NCI-H1694 treated with DMSO at 0.1 percent for 48 hours (cell line): Measurements from ENCODE around the gene HTT.
"Not testable (repeated sequence)": the region's sequence is repeated elsewhere in the genome, so short reads cannot be mapped to it uniquely, and the experiment has no call there.

Source experiments
- DNase-seq: peaks from one replicate; lab custom pipeline; 2025; lab: John Stamatoyannopoulos, UW

The HTT gene

GRCh38 chr4:3046162-3046561 is 28.3 kb upstream of the HTT start:
- DNase-seq = no peak

- no peak for DNase-seq
These were observed 27.9 kb upstream of the HTT start for GRCh38 chr4:3046623-3047022.

GRCh38 chr4:3047464-3048286 is 26.8 kb upstream of the HTT start:
- DNase-seq = no peak

GRCh38 chr4:3051141-3051897 is 23.2 kb upstream of the HTT start:
- not testable (repeated sequence) for DNase-seq

GRCh38 chr4:3054169-3054759 is 20.2 kb upstream of the HTT start:
- no peak for DNase-seq

GRCh38 chr4:3059943-3060342 is 14.5 kb upstream of the HTT start:
- no peak for DNase-seq

GRCh38 chr4:3060946-3061345 is 13.5 kb upstream of the HTT start:
- no peak for DNase-seq

- no peak for DNase-seq
These were observed 12.0 kb upstream of the HTT start for GRCh38 chr4:3062471-3062870.

- DNase-seq = no peak
These were observed 8.9 kb upstream of the HTT start for GRCh38 chr4:3065551-3065950.

GRCh38 chr4:3066836-3067400 is 7.6 kb upstream of the HTT start:
- DNase-seq = no peak

- no peak for DNase-seq
These were observed 6.9 kb upstream of the HTT start for GRCh38 chr4:3067473-3068001.

- no peak for DNase-seq
These were observed 4.8 kb upstream of the HTT start for GRCh38 chr4:3069661-3070199.

- DNase-seq = no peak
These were observed 3.6 kb upstream of the HTT start for GRCh38 chr4:3070709-3071500.

- DNase-seq = no peak
These were observed 2.7 kb upstream of the HTT start for GRCh38 chr4:3071811-3072210.

- no peak for DNase-seq
These were observed 1.1 kb upstream of the HTT start for GRCh38 chr4:3073158-3074077.

GRCh38 chr4:3074846-3075651 is 568 bp downstream of the HTT start:
- peak; percentile 12 for DNase-seq

- DNase-seq = no peak
These were observed 1.1 kb downstream of the HTT start for GRCh38 chr4:3075652-3075981.

- DNase-seq = no peak
These were observed 3.3 kb downstream of the HTT start for GRCh38 chr4:3077796-3078195.

GRCh38 chr4:3079694-3080123 is 5.2 kb downstream of the HTT start:
- no peak for DNase-seq
